H1 (cell line): ENCODE data around the gene CABLES2. TPM values are rescaled to one million over a fixed set of nuclear protein-coding genes. Genes with fewer than 3 reads are reported as not detected.

Experiments
- CTCF ChIA-PET: fragments of 300-600 bp; sonication (Branson Sonifier 250); formaldehyde crosslinking; loops from one replicate; lab custom pipeline; 2021; ENCODE audit not compliant: partially characterized antibody; lab: Charles Lee
- POLR2A ChIA-PET: fragments of 300-600 bp; sonication (Branson Sonifier 250); formaldehyde crosslinking; loops from one replicate; lab custom pipeline; 2021; ENCODE audit warnings: inconsistent platforms; ENCODE audit not compliant: partially characterized antibody; lab: Charles Lee
- DNase-seq, 2 experiments: peaks; one replicate each; pipeline versions ENCODE4 v3.0.0 to v3.0.0-alpha.2; 2010 to 2022; ENCODE audit warnings: low spot score in 2 of 2, low read depth in 1 of 2, mixed read lengths in 1 of 2
- FAIRE-seq: peaks from 2 replicates; lab custom pipeline; 2011; peaks lifted over from hg19 to GRCh38; lab: Jason Lieb, UNC
- H2AFZ ChIP-seq: 2 replicates; pipeline ENCODE4 v1.8.1; 2012; ENCODE audit warnings: low read length, inconsistent platforms
- H2AK5ac ChIP-seq: 2 replicates; pipeline ENCODE4 v1.6.1; 2013; ENCODE audit warnings: low read depth, low read length
- H2BK120ac ChIP-seq: replicated peaks from 2 replicates; pipeline ENCODE3; 2013; ENCODE audit warnings: low read depth, low read length, inconsistent platforms
- H2BK12ac ChIP-seq: 2 replicates; pipeline ENCODE4 v1.6.1; 2013; ENCODE audit warnings: low read depth, low read length
- H2BK15ac ChIP-seq: 2 replicates; pipeline ENCODE4 v1.6.1; 2013; ENCODE audit warnings: low read length
- H2BK20ac ChIP-seq: 2 replicates; pipeline ENCODE4 v1.6.1; 2013; ENCODE audit warnings: low read length
- H2BK5ac ChIP-seq: 2 replicates; pipeline ENCODE4 v1.6.1; 2013; ENCODE audit warnings: low read depth, low read length
- H3K14ac ChIP-seq: 2 replicates; pipeline ENCODE4 v1.6.1; 2013; ENCODE audit warnings: inconsistent platforms; ENCODE audit not compliant: insufficient read length
- H3K18ac ChIP-seq: 2 replicates; pipeline ENCODE4 v1.6.1; 2013; ENCODE audit warnings: low read length; ENCODE audit errors: extremely low read depth
- H3K23ac ChIP-seq: 2 replicates; pipeline ENCODE4 v1.6.1; 2013; ENCODE audit warnings: inconsistent platforms; ENCODE audit not compliant: insufficient read length
- H3K23me2 ChIP-seq: 2 replicates; pipeline ENCODE4 v1.6.1; 2013; ENCODE audit warnings: low read depth, low read length
- H3K27ac ChIP-seq: 2 replicates; pipeline ENCODE4 v1.6.1; 2011; ENCODE audit warnings: low read depth, low read length, inconsistent platforms
- H3K27me3 ChIP-seq, 4 experiments: replicated peaks in 1 of 4; 1 replicate in 1 of 4; 2 replicates in 3 of 4; pipeline versions ENCODE4 v1.6.1 to v1.8.1; 2011 to 2013; ENCODE audit warnings: low read length in 3 of 4, mild to moderate bottlenecking in 3 of 4, inconsistent platforms in 2 of 4, mixed read lengths in 2 of 4, moderate library complexity in 1 of 4; ENCODE audit not compliant: control insufficient read depth in 3 of 4, insufficient read depth in 3 of 4; ENCODE audit errors: extremely low read depth in 1 of 4
- H3K36me3 ChIP-seq, 4 experiments: 2 replicates each; pipeline versions ENCODE4 v1.6.1 to v1.8.1; 2011 to 2013; ENCODE audit warnings: mild to moderate bottlenecking in 4 of 4, low read length in 3 of 4, moderate library complexity in 2 of 4, control low read depth in 1 of 4, inconsistent platforms in 1 of 4; ENCODE audit not compliant: insufficient read depth in 4 of 4, control insufficient read depth in 2 of 4
- H3K4ac ChIP-seq: replicated peaks from 2 replicates; pipeline ENCODE3; 2013; ENCODE audit warnings: low read length, low read depth, mixed read lengths, inconsistent platforms; ENCODE audit not compliant: insufficient read length
- H3K4me1 ChIP-seq, 4 experiments: replicated peaks in 1 of 4; 1 replicate in 1 of 4; 2 replicates in 3 of 4; pipeline versions ENCODE4 v1.6.1 to v1.8.1; 2011 to 2013; ENCODE audit warnings: low read length in 3 of 4, inconsistent platforms in 2 of 4, mixed read lengths in 1 of 4; ENCODE audit not compliant: insufficient read depth in 4 of 4, control insufficient read depth in 3 of 4
- H3K4me2 ChIP-seq, 2 experiments: 2 replicates each; pipeline versions ENCODE4 v1.6.1 to v1.8.1; 2011 to 2013; ENCODE audit warnings: low read depth in 2 of 2, low read length in 2 of 2, control low read depth in 1 of 2, inconsistent platforms in 1 of 2, mild to moderate bottlenecking in 1 of 2; ENCODE audit not compliant: insufficient read depth in 1 of 2
- H3K4me3 ChIP-seq, 4 experiments: fragments of 200-600, 300-600 bp in 1 of 4; sonication (generic), shearing (Covaris generic), sonication (Bioruptor Twin) in 1 of 4; 2 replicates each; pipeline versions ENCODE4 v1.5.1 to v1.8.1; 2011 to 2016; ENCODE audit warnings: low read length in 4 of 4, low read depth in 3 of 4, control low read depth in 2 of 4, inconsistent platforms in 2 of 4, mild to moderate bottlenecking in 2 of 4, mixed read lengths in 1 of 4, moderate library complexity in 1 of 4; ENCODE audit not compliant: insufficient read depth in 2 of 4; ENCODE audit errors: extremely low read depth in 1 of 4
- H3K56ac ChIP-seq: replicated peaks from 2 replicates; pipeline ENCODE3; 2013; ENCODE audit warnings: low read depth, mild to moderate bottlenecking, mixed read lengths, low read length, inconsistent platforms; ENCODE audit not compliant: insufficient read length
- H3K79me1 ChIP-seq: 2 replicates; pipeline ENCODE4 v1.6.1; 2013; ENCODE audit warnings: low read depth, low read length, control low read depth
- H3K79me2 ChIP-seq, 2 experiments: 2 replicates each; pipeline versions ENCODE4 v1.6.1 to v1.8.1; 2012 to 2013; ENCODE audit warnings: low read length in 2 of 2, mild to moderate bottlenecking in 2 of 2, inconsistent platforms in 1 of 2; ENCODE audit not compliant: insufficient read depth in 2 of 2, control insufficient read depth in 1 of 2
- H3K9ac ChIP-seq, 4 experiments: replicated peaks in 1 of 4; 1 replicate in 1 of 4; 2 replicates in 3 of 4; pipeline versions ENCODE4 v1.6.1 to v1.8.1; 2011 to 2013; ENCODE audit warnings: low read depth in 3 of 4, low read length in 3 of 4, control low read depth in 2 of 4, mild to moderate bottlenecking in 2 of 4, moderate library complexity in 2 of 4, inconsistent platforms in 1 of 4; ENCODE audit errors: extremely low read depth in 1 of 4
- H3K9me3 ChIP-seq, 2 experiments: 2 replicates each; pipeline versions ENCODE4 v1.6.1 to v1.8.1; 2012 to 2013; ENCODE audit warnings: mild to moderate bottlenecking in 2 of 2, moderate library complexity in 2 of 2, control low read depth in 1 of 2, inconsistent platforms in 1 of 2, low read depth in 1 of 2, low read length in 1 of 2, mixed read lengths in 1 of 2; ENCODE audit not compliant: insufficient read depth in 2 of 2
- H4K20me1 ChIP-seq, 2 experiments: replicated peaks in 1 of 2; 2 replicates each; pipeline versions ENCODE3 to v1.8.1; 2011 to 2013; ENCODE audit warnings: inconsistent platforms in 2 of 2, low read length in 2 of 2, mild to moderate bottlenecking in 1 of 2; ENCODE audit not compliant: insufficient read depth in 2 of 2, control insufficient read depth in 1 of 2
- H4K5ac ChIP-seq: 2 replicates; pipeline ENCODE4 v1.6.1; 2013; ENCODE audit warnings: low read length, low read depth, mixed read lengths, inconsistent platforms; ENCODE audit not compliant: insufficient read length
- H4K8ac ChIP-seq: 2 replicates; pipeline ENCODE4 v1.8.0; 2013; ENCODE audit warnings: mild to moderate bottlenecking, moderate library complexity, low read length, inconsistent platforms; ENCODE audit not compliant: insufficient read depth; ENCODE audit errors: extremely low read depth
- H4K91ac ChIP-seq: replicated peaks from 2 replicates; pipeline ENCODE3; 2013; ENCODE audit warnings: low read length, mixed read lengths, inconsistent platforms; ENCODE audit not compliant: insufficient read length
- BRCA1 ChIP-seq: IDR thresholded peaks from 2 replicates; pipeline ENCODE4 v1.6.1; 2012; ENCODE audit warnings: low read depth, low read length, improper control_type of control experiment
- CBX8 ChIP-seq: fragments of 300-800, 300-1000 bp; sonication (generic); IDR thresholded peaks from 2 replicates; pipeline ENCODE4 v1.7.1; 2016; ENCODE audit warnings: low read depth, low read length, borderline replicate concordance
- HDAC6 ChIP-seq: IDR thresholded peaks from one replicate; pipeline ENCODE4 v1.7.1; 2012; ENCODE audit warnings: low read depth, mild to moderate bottlenecking, inconsistent platforms, low read length, moderate library complexity
- KDM1A ChIP-seq: fragments of 200-600, 300-600 bp; sonication (generic); IDR thresholded peaks from 2 replicates; pipeline ENCODE4 v1.7.1; 2016; ENCODE audit warnings: mild to moderate bottlenecking, low read length, borderline replicate concordance
- PHF8 ChIP-seq: fragments of 200-600 bp; sonication (generic); conservative IDR thresholded peaks from 2 replicates; pipeline ENCODE4 v1.7.1; 2012; ENCODE audit warnings: low read depth, mild to moderate bottlenecking, inconsistent platforms, low read length, moderate library complexity
- RAD21 ChIP-seq, 2 experiments: IDR thresholded peaks in 1 of 2; conservative IDR thresholded peaks in 1 of 2; 2 replicates each; pipeline ENCODE4 v1.6.1; 2011; ENCODE audit warnings: low read depth in 2 of 2, low read length in 2 of 2, improper control_type of control experiment in 1 of 2, inconsistent platforms in 1 of 2, mild to moderate bottlenecking in 1 of 2, moderate library complexity in 1 of 2
- RFX5 ChIP-seq: IDR thresholded peaks from 2 replicates; pipeline ENCODE4 v1.6.1; 2011; ENCODE audit warnings: low read depth, low read length, improper control_type of control experiment, borderline replicate concordance
- SP2 ChIP-seq: IDR thresholded peaks from 2 replicates; pipeline ENCODE4 v1.6.1; 2012; ENCODE audit warnings: mild to moderate bottlenecking, low read length, inconsistent platforms
- TAF7 ChIP-seq: optimal IDR thresholded peaks from 2 replicates; pipeline ENCODE3; 2011; ENCODE audit warnings: low read depth, mild to moderate bottlenecking, inconsistent platforms, low read length, moderate library complexity, borderline replicate concordance
- ZNF274 ChIP-seq: IDR thresholded peaks from 2 replicates; pipeline ENCODE4 v1.7.0; 2012; ENCODE audit warnings: low read length, borderline replicate concordance; ENCODE audit errors: extremely low read depth
- WGBS, 2 experiments: shearing (Covaris generic) in 1 of 2; methylation state at CpG; one replicate each; pipeline versions ENCODE4 v1.1.6 to v1.1.7; 2013 to 2015; ENCODE audit warnings: low lambda C conversion rate in 2 of 2, mixed read lengths in 2 of 2, inconsistent platforms in 1 of 2, low coverage in 1 of 2, missing lambda C conversion rate in 1 of 2; ENCODE audit not compliant: insufficient replicate concordance in 2 of 2, insufficient coverage in 1 of 2, insufficient read length in 1 of 2; ENCODE audit errors: extremely low coverage in 1 of 2, missing lambda C conversion rate in 1 of 2; 5-methylcytosine and 5-hydroxymethylcytosine counted together
- polyA plus RNA-seq, 7 experiments: library from polyadenylated mRNA; depleted of rRNA in 3 of 7; stranded (reverse) in 5 of 7; unstranded in 2 of 7; fragments of >200 nt in 5 of 7; fragments of 200-250 nt in 2 of 7; gene quantifications; 1 replicate in 5 of 7; 2 replicates in 1 of 7; 4 replicates in 1 of 7; pipeline versions ENCODE4 v1.2.1 to v1.2.3, GENCODE V29; 2011 to 2013; ENCODE audit warnings: missing spikeins in 2 of 7, mixed read lengths in 2 of 7
- total RNA-seq: library from RNA; stranded (reverse); fragmentation: NEBNext Ultra II Directional; extraction: Animal tissue kit (Norgen Biotek cat#: 25700); gene quantifications from 2 replicates; pipeline ENCODE4 v1.2.1, GENCODE V29; 2021
- TF ChIP-seq, protein P1 (sequence below): IDR thresholded peaks from 2 replicates; pipeline ENCODE4 v1.6.1; 2012; ENCODE audit warnings: low read length, inconsistent platforms

Gene CABLES2
- total and polyA plus RNA-seq, 2 of the 8 experiments (the other 6 are each of a cell fraction or from before 2014, with no cell fraction given), result 8.0 to 8.8 TPM

DNA sequence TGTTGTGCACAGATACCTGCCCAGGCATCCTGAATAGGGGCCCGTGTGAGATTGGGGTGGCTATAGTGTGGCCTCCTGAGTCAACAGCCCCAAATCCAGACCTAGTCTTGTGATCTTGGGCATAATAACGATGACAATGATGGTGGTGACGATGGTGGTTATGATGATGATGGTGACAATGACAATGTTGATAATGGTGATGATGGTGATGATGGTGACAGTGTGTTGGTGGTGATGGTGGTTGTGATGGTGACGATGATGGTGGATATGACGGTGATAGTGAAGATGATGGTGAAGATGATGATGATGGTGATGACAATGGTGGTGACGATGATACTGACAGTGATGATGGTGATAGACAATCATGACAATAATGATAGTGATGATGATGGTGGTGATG, 25.2 kb downstream of the CABLES2 start:
- FAIRE-seq, result no peak
- H2BK20ac ChIP-seq, result no peak overlapping the region
- TF ChIP-seq BRCA1 (no peak), TAF7 (no peak), KDM1A (no peak), PHF8 (no peak), CBX8 (no peak), SP2 (no peak), ZNF274 (no peak), RAD21 (IDR thresholded peaks at IDR 0.05 in 1 of 2, conservative IDR thresholded peaks at IDR 0.05 in 1 of 2; ENCODE audit: low read depth in 2 of 2, low read length in 2 of 2) (no peak), HDAC6 (no peak), RFX5 (no peak)
- TF ChIP-seq, protein P1, sequence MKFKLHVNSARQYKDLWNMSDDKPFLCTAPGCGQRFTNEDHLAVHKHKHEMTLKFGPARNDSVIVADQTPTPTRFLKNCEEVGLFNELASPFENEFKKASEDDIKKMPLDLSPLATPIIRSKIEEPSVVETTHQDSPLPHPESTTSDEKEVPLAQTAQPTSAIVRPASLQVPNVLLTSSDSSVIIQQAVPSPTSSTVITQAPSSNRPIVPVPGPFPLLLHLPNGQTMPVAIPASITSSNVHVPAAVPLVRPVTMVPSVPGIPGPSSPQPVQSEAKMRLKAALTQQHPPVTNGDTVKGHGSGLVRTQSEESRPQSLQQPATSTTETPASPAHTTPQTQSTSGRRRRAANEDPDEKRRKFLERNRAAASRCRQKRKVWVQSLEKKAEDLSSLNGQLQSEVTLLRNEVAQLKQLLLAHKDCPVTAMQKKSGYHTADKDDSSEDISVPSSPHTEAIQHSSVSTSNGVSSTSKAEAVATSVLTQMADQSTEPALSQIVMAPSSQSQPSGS, result no peak

More for the DNA sequence above, 25.2 kb downstream of the CABLES2 start:
- Histone ChIP-seq H3K4ac (no peak overlapping the region), H3K14ac (no peak overlapping the region), H3K4me3 (no peak overlapping the region), H3K4me2 (no peak overlapping the region), H4K5ac (no peak overlapping the region), H4K20me1 (peaks cover 0 to 10% of the 10 kb centered on the region in 2 experiments), H4K8ac (no peak overlapping the region), H2AK5ac (peak overlapping the region; percentile 25; the same call in 1 of the 2 replicates), H2BK120ac (no peak overlapping the region), H4K91ac (no peak overlapping the region), H3K23ac (no peak overlapping the region), H3K36me3 (peaks cover 0 to 5% (median 2%) of the 10 kb centered on the region in 4 experiments; a peak in 3 of 8 replicates), H2BK5ac (peak overlapping the region; percentile 55; the same call in 1 of the 2 replicates), H2BK12ac (0 out of 2 replicates have a peak overlapping the region, but pooled peaks have one; percentile 39), H3K79me2 (peaks cover 0 to 20% of the 10 kb centered on the region in 2 experiments; a peak in 2 of 4 replicates), H3K56ac (no peak overlapping the region), H3K9me3 (no peaks in the 10 kb centered on the region), H3K4me1 (peaks cover 0 to 9% (median 7%) of the 10 kb centered on the region in 4 experiments; a peak in 6 of 7 replicates), H3K18ac (no peak overlapping the region), H3K79me1 (no peaks in the 10 kb centered on the region; the same call in 1 of the 2 replicates), H2AFZ (no peak overlapping the region), H3K27me3 (no peaks in the 10 kb centered on the region), H2BK15ac (no peak overlapping the region), H3K9ac (no peak overlapping the region), H3K27ac (no peak overlapping the region), H3K23me2 (peaks cover 10% of the 10 kb centered on the region; the same call in 1 of the 2 replicates)
- no peak for DNase-seq
- 74% methylated on average over 6 of the region's 6 CpGs; no CpG with 5 or more reads in 1 of the 2 experiments for WGBS, 2 experiments
- ChIA-PET CTCF (interaction anchor here (1.0 to 14.1 kb wide), 15 partner anchors 12 to 82 kb away, joined by 3 to 212 read pairs (median 8); partner anchors contain the start of genes ADRM1 and LAMA5), POLR2A (interaction anchor here (1.7 to 10.7 kb wide), 5 partner anchors 9 to 75 kb away, joined by 5 to 213 read pairs (median 15); partner anchors contain the start of gene LAMA5)
